A673 (cell line): ENCODE measurements around the gene OR51A2.

ENCODE experiments used
- EZH2 ChIP-seq: fragments of 200-600 bp; sonication (generic); IDR thresholded peaks from 2 replicates; pipeline ENCODE4 v1.6.1; 2017; ENCODE audit warnings: borderline replicate concordance, low read depth, mild to moderate bottlenecking, mixed read lengths, antibody characterized with exemption, low read length; ENCODE audit not compliant: poor library complexity, severe bottlenecking
- TF ChIP-seq, protein P1 (sequence below): fragments of 300-800, 200-600 bp; sonication (generic); conservative IDR thresholded peaks from 2 replicates; pipeline ENCODE4 v1.5.1; 2017; ENCODE audit warnings: low read depth, mild to moderate bottlenecking, antibody characterized with exemption, low read length, moderate library complexity, mixed read lengths

GRCh38 chr11:4979036-4979435 lies 23.5 kb upstream of the OR51A2 start:
- TF ChIP-seq, protein P1, sequence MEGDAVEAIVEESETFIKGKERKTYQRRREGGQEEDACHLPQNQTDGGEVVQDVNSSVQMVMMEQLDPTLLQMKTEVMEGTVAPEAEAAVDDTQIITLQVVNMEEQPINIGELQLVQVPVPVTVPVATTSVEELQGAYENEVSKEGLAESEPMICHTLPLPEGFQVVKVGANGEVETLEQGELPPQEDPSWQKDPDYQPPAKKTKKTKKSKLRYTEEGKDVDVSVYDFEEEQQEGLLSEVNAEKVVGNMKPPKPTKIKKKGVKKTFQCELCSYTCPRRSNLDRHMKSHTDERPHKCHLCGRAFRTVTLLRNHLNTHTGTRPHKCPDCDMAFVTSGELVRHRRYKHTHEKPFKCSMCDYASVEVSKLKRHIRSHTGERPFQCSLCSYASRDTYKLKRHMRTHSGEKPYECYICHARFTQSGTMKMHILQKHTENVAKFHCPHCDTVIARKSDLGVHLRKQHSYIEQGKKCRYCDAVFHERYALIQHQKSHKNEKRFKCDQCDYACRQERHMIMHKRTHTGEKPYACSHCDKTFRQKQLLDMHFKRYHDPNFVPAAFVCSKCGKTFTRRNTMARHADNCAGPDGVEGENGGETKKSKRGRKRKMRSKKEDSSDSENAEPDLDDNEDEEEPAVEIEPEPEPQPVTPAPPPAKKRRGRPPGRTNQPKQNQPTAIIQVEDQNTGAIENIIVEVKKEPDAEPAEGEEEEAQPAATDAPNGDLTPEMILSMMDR = no peak
- TF ChIP-seq EZH2 = no peak
